Choroid plexus epithelial cell (primary cell): ENCODE results near the gene BCL11B.
"Not testable (repeated sequence)": the region's sequence is repeated elsewhere in the genome, so short reads cannot be mapped to it uniquely, and the experiment has no call there.

ENCODE experiments used
- DNase-seq: peaks from one replicate; pipeline ENCODE4 v3.0.0-alpha.2; 2010; ENCODE audit warnings: low read depth
- H3K4me3 ChIP-seq: 2 replicates; pipeline ENCODE4 v1.5.1; 2011; ENCODE audit warnings: low read depth, mild to moderate bottlenecking, control low read depth, low read length, moderate library complexity
- CTCF ChIP-seq: conservative IDR thresholded peaks from 2 replicates; pipeline ENCODE4 v1.5.1; 2011; ENCODE audit warnings: low read depth, mild to moderate bottlenecking, control low read depth, inconsistent platforms, low read length, moderate library complexity

BCL11B gene

GRCh38 chr14:99231161-99231849, 40.7 kb downstream of the BCL11B start:
- DNase-seq: no peak
- no peak for TF ChIP-seq CTCF
- H3K4me3 ChIP-seq: no peak overlapping the region

GRCh38 chr14:99230208-99231151, 41.5 kb downstream of the BCL11B start:
- no peak overlapping the region for H3K4me3 ChIP-seq
- no peak for TF ChIP-seq CTCF
- DNase-seq: no peak

GRCh38 chr14:99229654-99230207, 42.3 kb downstream of the BCL11B start:
- no peak for TF ChIP-seq CTCF
- H3K4me3 ChIP-seq: no peak overlapping the region
- DNase-seq: no peak

- not testable (repeated sequence) for DNase-seq, H3K4me3 ChIP-seq
Measured at GRCh38 chr14:99228760-99229159, 43.2 kb downstream of the BCL11B start.

GRCh38 chr14:99226687-99227086, 45.3 kb downstream of the BCL11B start:
- TF ChIP-seq CTCF: no peak
- DNase-seq: no peak
- no peak overlapping the region for H3K4me3 ChIP-seq

- no peak overlapping the region for H3K4me3 ChIP-seq
- DNase-seq: no peak
- no peak for TF ChIP-seq CTCF
Measured at GRCh38 chr14:99225436-99226203, 46.4 kb downstream of the BCL11B start.

- no peak for TF ChIP-seq CTCF
- DNase-seq: no peak
- no peak overlapping the region for H3K4me3 ChIP-seq
Measured at GRCh38 chr14:99224948-99225347, 47.0 kb downstream of the BCL11B start.
